ENCODE measurements around the gene WDR70. TPM values are rescaled to one million over a fixed set of nuclear protein-coding genes. Genes with fewer than 3 reads are reported as not detected.
"Not testable (repeated sequence)": the region's sequence is repeated elsewhere in the genome, so short reads cannot be mapped to it uniquely, and the experiment has no call there.

Gene WDR70
- total RNA-seq, 1 experiment from 2014 or later: 35.6 TPM

DNA sequence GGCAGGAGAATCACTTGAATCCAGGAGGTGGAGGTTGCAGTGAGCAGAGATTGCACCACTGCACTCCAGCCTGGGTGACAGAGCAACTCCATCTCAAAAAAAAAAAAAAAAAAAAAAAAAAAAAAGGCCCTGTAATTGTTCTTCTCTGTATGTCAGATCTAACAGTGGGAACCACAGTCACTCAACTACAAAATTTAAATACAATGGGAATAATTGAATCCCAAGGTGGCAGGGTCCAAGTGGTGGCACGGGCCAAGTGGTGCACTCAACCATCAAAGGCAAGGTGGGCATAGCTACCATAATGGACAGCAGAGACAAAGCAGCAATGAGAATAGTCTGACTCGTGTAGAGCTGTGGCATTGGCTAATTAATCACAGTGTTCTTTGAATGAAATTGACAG, 416.2 kb downstream of the WDR70 start:
- not testable (repeated sequence) for H3K9me2 ChIP-seq (replicated peaks; ENCODE audit: insufficient read depth, low read length); H3K4me1 ChIP-seq (ENCODE audit: low read length); DNase-seq; H4K20me1 ChIP-seq (ENCODE audit: insufficient read depth, low read depth, low read length); H3K4me3 ChIP-seq (ENCODE audit: low read length); H3K9ac ChIP-seq (ENCODE audit: low read length); H3K27me3 ChIP-seq (ENCODE audit: low read length); H3K36me3 ChIP-seq (ENCODE audit: insufficient read depth, low read length); H3K9me3 ChIP-seq (ENCODE audit: low read length); H3K79me2 ChIP-seq (ENCODE audit: low read length); H2AFZ ChIP-seq (ENCODE audit: low read length); H3K4me2 ChIP-seq (ENCODE audit: low read depth, low read length, poor library complexity, severe bottlenecking); H3K27ac ChIP-seq (ENCODE audit: low read length)

DNA sequence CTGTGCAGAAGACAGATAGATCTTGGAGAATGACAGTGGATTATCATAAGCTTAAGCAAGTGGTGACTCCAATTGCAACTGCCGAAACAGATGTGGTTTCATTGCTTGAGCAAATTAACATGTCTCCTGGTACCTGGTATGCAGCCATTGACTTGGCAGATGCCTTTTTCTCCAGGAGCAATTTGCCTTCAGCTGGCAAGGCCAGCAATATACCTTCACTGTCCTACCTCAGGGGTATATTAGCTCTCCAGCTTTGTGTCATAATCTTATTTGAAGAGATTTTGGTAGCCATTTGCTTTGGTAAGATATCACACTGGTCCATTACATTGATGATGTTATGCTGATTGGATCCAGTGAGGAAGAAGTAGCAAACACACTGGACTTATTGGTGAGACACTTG, 417.3 kb downstream of the WDR70 start:
- H3K4me2 ChIP-seq (ENCODE audit: low read depth, low read length, poor library complexity, severe bottlenecking); H2AFZ ChIP-seq (ENCODE audit: low read length); H3K4me3 ChIP-seq (ENCODE audit: low read length); H3K9me2 ChIP-seq (replicated peaks; ENCODE audit: insufficient read depth, low read length); H3K36me3 ChIP-seq (ENCODE audit: insufficient read depth, low read length); H3K4me1 ChIP-seq (ENCODE audit: low read length); H3K9me3 ChIP-seq (ENCODE audit: low read length); H3K9ac ChIP-seq (ENCODE audit: low read length); H3K79me2 ChIP-seq (ENCODE audit: low read length); H3K27me3 ChIP-seq (ENCODE audit: low read length); DNase-seq; H4K20me1 ChIP-seq (ENCODE audit: insufficient read depth, low read depth, low read length); H3K27ac ChIP-seq (ENCODE audit: low read length): not testable (repeated sequence)

DNA sequence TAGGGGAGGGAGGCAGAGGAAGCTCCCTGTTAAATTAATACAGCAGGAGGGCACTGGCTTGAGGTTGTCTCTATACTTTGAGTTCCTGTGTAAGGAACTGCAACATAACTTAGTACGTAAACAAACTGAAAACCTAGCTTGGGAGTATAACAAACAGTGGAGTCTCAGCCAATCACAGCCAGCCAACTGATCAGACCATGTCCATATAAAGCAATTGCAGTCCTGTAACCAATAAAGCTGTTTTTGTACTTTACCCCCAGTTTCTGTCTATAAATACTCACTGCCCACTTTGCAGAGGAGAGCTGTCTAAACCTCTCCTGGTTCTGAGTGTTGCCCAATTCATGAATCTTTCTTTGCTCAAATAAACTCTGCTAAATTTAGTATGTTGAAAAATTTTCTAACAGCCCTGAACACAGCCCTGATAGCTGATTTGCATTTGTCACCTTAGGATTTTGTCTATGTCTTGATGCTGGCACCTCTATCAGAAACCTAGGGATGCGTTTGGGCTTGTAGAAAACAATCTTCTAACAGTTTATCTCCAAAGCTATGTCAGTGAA, 420.8 kb downstream of the WDR70 start:
- Histone ChIP-seq H4K20me1 (ENCODE audit: insufficient read depth, low read depth, low read length) (no peaks in the 10 kb centered on the region), H3K36me3 (ENCODE audit: insufficient read depth, low read length) (no peaks in the 10 kb centered on the region), H2AFZ (ENCODE audit: low read length) (no peak overlapping the region), H3K9me2 (replicated peaks; ENCODE audit: insufficient read depth, low read length) (no peaks in the 10 kb centered on the region), H3K4me3 (ENCODE audit: low read length) (no peak overlapping the region), H3K27me3 (ENCODE audit: low read length) (no peaks in the 10 kb centered on the region), H3K79me2 (ENCODE audit: low read length) (no peaks in the 10 kb centered on the region), H3K27ac (ENCODE audit: low read length) (no peak overlapping the region), H3K9me3 (ENCODE audit: low read length) (no peaks in the 10 kb centered on the region), H3K9ac (ENCODE audit: low read length) (no peak overlapping the region), H3K4me2 (ENCODE audit: low read depth, low read length, poor library complexity, severe bottlenecking) (no peak overlapping the region), H3K4me1 (ENCODE audit: low read length) (no peaks in the 10 kb centered on the region)
- DNase-seq: no peak

DNA sequence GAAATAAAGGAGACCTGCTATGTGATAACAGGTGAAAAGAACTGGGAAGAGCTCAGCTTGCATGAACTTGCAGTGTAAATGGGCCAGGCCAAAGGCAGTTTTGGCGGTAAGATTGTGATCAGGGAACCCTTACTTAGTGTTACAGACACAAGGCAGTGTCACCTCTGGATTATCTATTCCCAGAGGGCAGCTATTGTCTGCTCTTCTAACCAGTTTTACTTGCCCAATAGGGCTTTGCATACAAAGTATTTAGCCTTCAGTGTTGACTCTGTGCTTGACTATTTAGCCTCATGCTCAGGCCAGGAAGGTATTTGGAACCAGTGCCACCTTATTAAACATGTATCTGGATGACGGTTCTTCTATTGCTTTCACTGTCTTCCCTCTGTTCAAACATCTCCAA, 422.4 kb downstream of the WDR70 start:
- Histone ChIP-seq H4K20me1 (ENCODE audit: insufficient read depth, low read depth, low read length) (no peaks in the 10 kb centered on the region), H3K79me2 (ENCODE audit: low read length) (no peaks in the 10 kb centered on the region), H3K36me3 (ENCODE audit: insufficient read depth, low read length) (no peaks in the 10 kb centered on the region), H3K4me1 (ENCODE audit: low read length) (no peaks in the 10 kb centered on the region), H3K4me3 (ENCODE audit: low read length) (no peak overlapping the region), H3K27ac (ENCODE audit: low read length) (no peak overlapping the region), H3K9me3 (ENCODE audit: low read length) (no peaks in the 10 kb centered on the region), H2AFZ (ENCODE audit: low read length) (no peak overlapping the region), H3K9ac (ENCODE audit: low read length) (no peak overlapping the region), H3K9me2 (replicated peaks; ENCODE audit: insufficient read depth, low read length) (no peaks in the 10 kb centered on the region), H3K27me3 (ENCODE audit: low read length) (no peaks in the 10 kb centered on the region), H3K4me2 (ENCODE audit: low read depth, low read length, poor library complexity, severe bottlenecking) (no peak overlapping the region)
- DNase-seq: no peak

Small RNA genes within 50 kb of the gene (small RNA-seq; reads per million reads assigned to genes)
- gene RNU6-1190P (not detected), gene RNU6-484P (not detected)

Other genes with a start within 250 kb of the WDR70 start
- gene CPLANE1, start 129.9 kb upstream of the WDR70 start, total RNA-seq (2014; rRNA removed; shearing (Covaris generic); ENCODE audit: low replicate concordance): 0.04 TPM in 2 replicates
- 19.4 and 35.1 TPM in 2 replicates for gene NUP155, start 8.2 kb upstream of the WDR70 start, total RNA-seq (2014; rRNA removed; shearing (Covaris generic); ENCODE audit: low replicate concordance)

Data from Karpas-422 (cell line).